ENCODE results near the gene DAND5.

The DAND5 gene

DNA sequence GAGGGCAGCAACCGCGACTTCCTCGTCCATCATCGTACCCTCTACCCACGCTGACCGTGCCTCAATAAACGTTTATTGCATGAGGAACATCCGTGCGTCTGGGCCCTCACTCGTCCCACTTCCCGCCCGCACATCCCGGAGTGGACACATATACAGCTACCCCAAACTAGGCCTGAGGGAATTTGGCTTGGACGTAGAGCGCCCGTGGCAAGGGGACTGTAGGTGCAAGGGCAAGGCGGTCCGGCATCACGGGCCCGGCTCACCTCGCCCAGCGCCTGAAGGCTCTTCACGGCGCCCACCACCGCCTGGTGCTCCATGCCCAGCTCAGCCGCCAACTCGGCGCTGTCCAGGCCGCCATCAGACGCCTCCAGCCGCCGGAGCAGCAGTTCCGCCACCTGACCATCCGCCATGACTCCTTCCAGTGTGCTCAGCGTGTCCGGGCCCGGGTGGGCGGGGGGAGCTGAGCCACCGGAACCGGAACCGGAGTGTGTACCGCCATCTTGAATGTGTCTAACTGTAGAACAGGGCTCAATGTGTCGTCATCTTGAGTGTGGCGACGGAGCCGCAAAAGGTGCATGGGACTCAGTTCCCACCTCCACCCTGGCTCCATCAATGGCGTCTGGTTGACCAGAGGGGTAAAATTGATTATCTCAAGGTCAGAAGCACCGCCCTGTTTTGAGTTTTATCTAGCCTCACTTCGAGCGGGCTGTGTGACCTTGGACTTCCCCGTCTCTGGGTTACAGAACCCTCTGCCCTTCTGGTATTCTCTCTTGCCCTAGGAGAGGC lies 35.9 kb upstream of the DAND5 start, which contains the start of gene FARSA:
Gene FARSA, minus strand, starts transcription at position 425 of the 786 bp plus-strand sequence. Its CDS starts 15 bp downstream, at position 410.
- 1% methylated on average over 41 of the region's 51 CpGs for WGBS (ENCODE audit: insufficient coverage)
- no peaks in the 10 kb centered on the region for H3K27me3 ChIP-seq (replicated peaks in 2 of 5; ENCODE audit: control insufficient read depth in 4 of 5, insufficient read depth in 5 of 5, low read length in 4 of 5)
- CTCF ChIA-PET = interaction anchor here (1.0 to 2.3 kb wide), 9 partner anchors 10 to 142 kb away, joined by 3 to 12 read pairs (median 5); partner anchors contain the start of genes JUNB, KLF1, RNASEH2A and SYCE2
- peaks cover 6 to 28% (median 24%) of the 10 kb centered on the region in 4 experiments for H3K36me3 ChIP-seq (ENCODE audit: control insufficient read depth in 4 of 4, insufficient read depth in 4 of 4, low read length in 3 of 4)
- no peaks in the 10 kb centered on the region for H3K9me3 ChIP-seq (ENCODE audit: control extremely low read depth in 1 of 5, control insufficient read depth in 4 of 5, insufficient read depth in 2 of 5, low read depth in 1 of 5, low read length in 4 of 5)
- H3K4me3 ChIP-seq (ENCODE audit: control insufficient read depth in 1 of 7, extremely low read depth in 1 of 7, insufficient read depth in 4 of 7, low read depth in 2 of 7, low read length in 6 of 7) = peak within 1 kb of the TSS; percentile 75 to 100 (median 95)
- peak within 1 kb of the TSS; percentile 64 to 90 for H3K27ac ChIP-seq (ENCODE audit: insufficient read depth in 1 of 2, low read depth in 1 of 2, low read length in 2 of 2, poor library complexity in 1 of 2, severe bottlenecking in 2 of 2)
- DNase-seq = peak; percentile 88 to 92 (median 92)
- POLR2A ChIA-PET = interaction anchor here (1.0 to 1.5 kb wide), 3 partner anchors 14 to 42 kb away, joined by 3 to 9 read pairs (median 7); partner anchors contain the start of genes GCDH and SYCE2
- peaks cover 16 to 65% (median 56%) of the 10 kb centered on the region in 4 experiments for H3K4me1 ChIP-seq (ENCODE audit: control extremely low read depth in 1 of 4, control insufficient read depth in 4 of 4, insufficient read depth in 4 of 4, low read length in 3 of 4)

DNA sequence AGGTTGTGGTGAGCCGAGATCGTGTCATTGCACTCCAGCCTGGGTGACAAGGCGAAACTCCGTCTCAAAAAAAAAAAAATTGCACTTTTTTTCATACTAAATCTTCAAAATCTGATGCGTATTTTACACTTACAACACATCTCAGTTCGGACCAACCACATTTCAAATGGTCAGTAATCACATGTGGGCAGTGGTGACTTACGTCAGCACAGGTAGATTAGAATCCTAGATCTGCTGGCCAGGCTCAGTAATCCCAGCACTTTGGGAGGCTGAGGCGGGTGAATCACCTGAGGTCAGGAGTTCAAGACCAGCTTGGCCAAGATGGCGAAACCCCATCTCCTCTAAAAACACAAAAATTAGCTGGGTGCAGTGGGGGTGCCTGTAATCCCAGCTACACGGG lies 34.3 kb upstream of the DAND5 start:
- H3K4me1 ChIP-seq (ENCODE audit: control extremely low read depth in 1 of 4, control insufficient read depth in 4 of 4, insufficient read depth in 4 of 4, low read length in 3 of 4) = peaks cover 28 to 74% (median 66%) of the 10 kb centered on the region in 4 experiments
- WGBS (ENCODE audit: insufficient coverage) = 95% methylated on average over 9 of the region's 10 CpGs
- ChIA-PET POLR2A (no interaction called here), CTCF (no interaction called here)
- no peaks in the 10 kb centered on the region for H3K9me3 ChIP-seq (ENCODE audit: control extremely low read depth in 1 of 5, control insufficient read depth in 4 of 5, insufficient read depth in 2 of 5, low read depth in 1 of 5, low read length in 4 of 5)
- H3K4me3 ChIP-seq (ENCODE audit: control insufficient read depth in 1 of 7, extremely low read depth in 1 of 7, insufficient read depth in 4 of 7, low read depth in 2 of 7, low read length in 6 of 7) = no peak overlapping the region
- peaks cover 5 to 27% (median 19%) of the 10 kb centered on the region in 4 experiments for H3K36me3 ChIP-seq (ENCODE audit: control insufficient read depth in 4 of 4, insufficient read depth in 4 of 4, low read length in 3 of 4)
- H3K27ac ChIP-seq (ENCODE audit: insufficient read depth in 1 of 2, low read depth in 1 of 2, low read length in 2 of 2, poor library complexity in 1 of 2, severe bottlenecking in 2 of 2) = no peak overlapping the region
- H3K27me3 ChIP-seq (replicated peaks in 2 of 5; ENCODE audit: control insufficient read depth in 4 of 5, insufficient read depth in 5 of 5, low read length in 4 of 5) = no peaks in the 10 kb centered on the region
- no peak for DNase-seq

DNA sequence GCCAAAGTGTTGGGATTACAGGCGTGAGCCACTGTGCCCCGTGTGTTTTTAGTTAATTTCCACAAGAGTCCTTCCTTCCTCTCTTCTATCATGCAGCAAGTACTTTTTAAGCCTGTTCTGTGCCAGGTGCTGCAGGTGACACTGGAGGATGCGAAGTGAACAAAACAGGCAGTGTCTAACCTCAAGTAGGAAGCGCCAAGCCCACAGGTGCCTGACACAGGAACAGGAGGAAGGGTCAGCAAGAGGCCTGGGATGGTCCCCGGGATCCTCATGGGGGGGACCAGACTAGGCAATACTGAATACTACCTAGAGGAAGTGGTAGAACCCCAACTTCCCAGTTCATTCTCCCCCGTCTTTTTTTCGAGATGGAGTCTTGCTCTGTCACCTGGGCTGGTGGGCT lies 32.8 kb upstream of the DAND5 start:
- Histone ChIP-seq H3K36me3 (ENCODE audit: control insufficient read depth in 4 of 4, insufficient read depth in 4 of 4, low read length in 3 of 4) (peaks cover 5 to 30% (median 24%) of the 10 kb centered on the region in 4 experiments), H3K27ac (ENCODE audit: insufficient read depth in 1 of 2, low read depth in 1 of 2, low read length in 2 of 2, poor library complexity in 1 of 2, severe bottlenecking in 2 of 2) (peak overlapping the region; percentile 88 to 99), H3K4me1 (ENCODE audit: control extremely low read depth in 1 of 4, control insufficient read depth in 4 of 4, insufficient read depth in 4 of 4, low read length in 3 of 4) (peaks cover 31 to 77% (median 71%) of the 10 kb centered on the region in 4 experiments), H3K9me3 (ENCODE audit: control extremely low read depth in 1 of 5, control insufficient read depth in 4 of 5, insufficient read depth in 2 of 5, low read depth in 1 of 5, low read length in 4 of 5) (no peaks in the 10 kb centered on the region), H3K27me3 (replicated peaks in 2 of 5; ENCODE audit: control insufficient read depth in 4 of 5, insufficient read depth in 5 of 5, low read length in 4 of 5) (no peaks in the 10 kb centered on the region), H3K4me3 (ENCODE audit: control insufficient read depth in 1 of 7, extremely low read depth in 1 of 7, insufficient read depth in 4 of 7, low read depth in 2 of 7, low read length in 6 of 7) (peak overlapping the region in 4 of 7 experiments; percentile 19 to 96 (median 52))
- 24% methylated on average over 4 of the region's 7 CpGs for WGBS (ENCODE audit: insufficient coverage)
- POLR2A ChIA-PET = interaction anchor here (1.8 to 3.0 kb wide), 5 partner anchors 23 to 144 kb away, joined by 7 to 28 read pairs (median 15); partner anchors contain the start of genes GCDH and KLF1
- peak in 2 of 3 donors; percentile 47 to 63 for DNase-seq
- CTCF ChIA-PET = interaction anchor here (1.0 to 2.3 kb wide), 4 partner anchors 15 to 53 kb away, joined by 3 to 20 read pairs (median 4); no protein-coding TSS in a partner anchor

DNA sequence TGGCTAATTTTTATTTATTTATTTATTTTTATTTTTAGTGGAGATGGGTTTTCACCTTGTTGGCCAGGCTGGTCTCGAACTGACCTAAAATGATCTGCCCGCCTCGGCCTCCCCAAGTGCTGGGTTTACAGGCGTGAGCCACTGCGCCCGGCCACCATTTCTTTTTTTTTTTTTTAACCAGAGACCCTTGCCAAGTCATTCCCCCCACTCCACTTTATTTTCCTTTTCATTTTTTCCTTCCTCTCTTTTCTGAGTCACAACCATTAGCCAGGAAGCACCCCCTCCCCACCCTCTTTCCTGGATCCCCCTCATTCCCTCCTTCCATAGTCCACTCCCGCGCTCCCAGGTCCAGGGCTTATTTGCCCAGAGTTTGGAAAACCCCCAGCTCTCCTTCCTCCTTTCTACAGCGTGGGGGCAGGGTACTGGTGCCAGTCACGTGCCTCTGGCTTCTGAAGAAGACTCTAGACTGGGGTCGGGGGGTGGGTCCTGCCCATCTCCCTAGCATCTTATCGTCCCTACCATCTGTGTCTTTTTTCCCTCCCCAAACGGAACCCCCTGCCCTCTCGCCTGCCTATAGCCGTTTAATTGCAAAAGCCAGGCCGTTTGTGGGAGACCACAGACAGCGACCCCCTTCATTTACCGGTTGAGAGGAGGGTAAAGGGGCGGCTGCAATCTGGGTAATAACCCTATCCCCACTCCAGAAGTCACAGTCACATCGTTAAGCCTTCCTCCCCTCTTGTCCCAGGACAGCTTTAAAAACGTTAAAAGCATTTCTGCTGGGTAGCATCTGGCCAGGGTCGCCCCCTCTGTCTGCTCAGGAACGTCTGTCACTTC lies 32.1 kb upstream of the DAND5 start:
- peaks cover 29 to 78% (median 69%) of the 10 kb centered on the region in 4 experiments for H3K4me1 ChIP-seq (ENCODE audit: control extremely low read depth in 1 of 4, control insufficient read depth in 4 of 4, insufficient read depth in 4 of 4, low read length in 3 of 4)
- CTCF ChIA-PET = interaction anchor here (1.0 to 2.3 kb wide), 7 partner anchors 16 to 53 kb away, joined by 3 to 20 read pairs (median 4); no protein-coding TSS in a partner anchor

DNA sequence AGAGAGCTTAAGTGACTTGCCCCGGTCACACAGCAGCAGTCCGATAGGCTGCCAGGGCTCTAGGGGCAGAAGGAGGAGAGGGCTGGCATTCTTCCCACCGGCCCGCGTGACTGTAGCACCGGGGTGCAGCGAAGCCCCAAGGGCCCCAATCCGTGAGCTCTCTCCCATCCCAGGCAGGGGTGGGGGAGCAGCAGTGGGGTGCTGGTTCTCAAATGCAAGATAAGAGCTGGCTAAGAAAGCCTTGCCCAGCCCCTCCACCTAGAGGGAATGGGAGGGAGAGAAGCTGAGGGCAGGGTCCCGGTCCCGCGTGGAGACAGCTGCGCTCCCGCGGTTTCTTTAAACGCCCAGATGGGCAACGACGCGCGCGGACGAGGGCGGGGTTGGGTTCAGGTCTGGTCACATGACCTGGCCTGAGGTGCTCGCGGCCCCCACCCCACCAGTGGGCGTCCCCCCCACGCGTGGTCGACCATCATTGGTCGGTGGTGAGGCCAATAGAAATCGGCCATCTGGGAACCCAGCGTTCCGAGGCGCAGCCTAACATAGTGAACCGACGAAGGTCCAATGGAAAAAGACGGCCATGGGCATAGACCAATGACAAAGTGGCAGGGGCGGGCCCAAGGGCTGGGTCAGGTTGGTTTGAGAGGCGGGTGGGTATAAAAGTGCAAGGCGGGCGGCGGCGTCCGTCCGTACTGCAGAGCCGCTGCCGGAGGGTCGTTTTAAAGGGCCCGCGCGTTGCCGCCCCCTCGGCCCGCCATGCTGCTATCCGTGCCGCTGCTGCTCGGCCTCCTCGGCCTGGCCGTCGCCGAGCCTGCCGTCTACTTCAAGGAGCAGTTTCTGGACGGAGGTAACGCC lies 31.2 kb upstream of the DAND5 start, which contains the start of gene CALR:
Gene CALR, plus strand, starts transcription at position 683 of the 852 bp plus-strand sequence. Its CDS starts 71 bp downstream, at position 754.
- DNase-seq = peak; percentile 100
- Histone ChIP-seq H3K36me3 (ENCODE audit: control insufficient read depth in 4 of 4, insufficient read depth in 4 of 4, low read length in 3 of 4) (peaks cover 5 to 41% (median 31%) of the 10 kb centered on the region in 4 experiments), H3K27me3 (replicated peaks in 2 of 5; ENCODE audit: control insufficient read depth in 4 of 5, insufficient read depth in 5 of 5, low read length in 4 of 5) (no peaks in the 10 kb centered on the region), H3K4me1 (ENCODE audit: control extremely low read depth in 1 of 4, control insufficient read depth in 4 of 4, insufficient read depth in 4 of 4, low read length in 3 of 4) (peaks cover 27 to 78% (median 63%) of the 10 kb centered on the region in 4 experiments), H3K9me3 (ENCODE audit: control extremely low read depth in 1 of 5, control insufficient read depth in 4 of 5, insufficient read depth in 2 of 5, low read depth in 1 of 5, low read length in 4 of 5) (no peaks in the 10 kb centered on the region), H3K4me3 (ENCODE audit: control insufficient read depth in 1 of 7, extremely low read depth in 1 of 7, insufficient read depth in 4 of 7, low read depth in 2 of 7, low read length in 6 of 7) (peak within 1 kb of the TSS; percentile 94 to 100 (median 98)), H3K27ac (ENCODE audit: insufficient read depth in 1 of 2, low read depth in 1 of 2, low read length in 2 of 2, poor library complexity in 1 of 2, severe bottlenecking in 2 of 2) (peak within 1 kb of the TSS; percentile 98 to 99)
- 0% methylated on average over 47 of the region's 63 CpGs for WGBS (ENCODE audit: insufficient coverage)
- POLR2A ChIA-PET = interaction anchor here (0.6 to 3.0 kb wide), 15 partner anchors 8 to 908 kb away, joined by 3 to 28 read pairs (median 4); partner anchors contain the start of genes GADD45GIP1, GCDH, KLF1 and LYL1
- CTCF ChIA-PET = interaction anchor here (0.7 to 2.3 kb wide), 8 partner anchors 17 to 90 kb away, joined by 3 to 20 read pairs (median 4); no protein-coding TSS in a partner anchor

More for the DNA sequence above, 32.1 kb upstream of the DAND5 start:
- Histone ChIP-seq H3K4me3 (ENCODE audit: control insufficient read depth in 1 of 7, extremely low read depth in 1 of 7, insufficient read depth in 4 of 7, low read depth in 2 of 7, low read length in 6 of 7) (peak overlapping the region; percentile 32 to 99 (median 75)), H3K9me3 (ENCODE audit: control extremely low read depth in 1 of 5, control insufficient read depth in 4 of 5, insufficient read depth in 2 of 5, low read depth in 1 of 5, low read length in 4 of 5) (no peaks in the 10 kb centered on the region), H3K27ac (ENCODE audit: insufficient read depth in 1 of 2, low read depth in 1 of 2, low read length in 2 of 2, poor library complexity in 1 of 2, severe bottlenecking in 2 of 2) (peak overlapping the region; percentile 88 to 99), H3K36me3 (ENCODE audit: control insufficient read depth in 4 of 4, insufficient read depth in 4 of 4, low read length in 3 of 4) (peaks cover 5 to 34% (median 27%) of the 10 kb centered on the region in 4 experiments), H3K27me3 (replicated peaks in 2 of 5; ENCODE audit: control insufficient read depth in 4 of 5, insufficient read depth in 5 of 5, low read length in 4 of 5) (no peaks in the 10 kb centered on the region)
- 3% methylated on average over 16 of the region's 23 CpGs for WGBS (ENCODE audit: insufficient coverage)
- POLR2A ChIA-PET = interaction anchor here (0.9 to 3.0 kb wide), 13 partner anchors 9 to 169 kb away, joined by 3 to 28 read pairs (median 6); partner anchors contain the start of genes GADD45GIP1, GCDH, KLF1 and LYL1
- peak; percentile 94 to 100 (median 99) for DNase-seq
